Right hindlimb (tissue), 1 donor: ENCODE measurements around the gene JOSD1.

Experiments
- DNase-seq: peaks from one replicate; pipeline ENCODE4 v3.0.0-alpha.2; 2018

The JOSD1 gene

DNA sequence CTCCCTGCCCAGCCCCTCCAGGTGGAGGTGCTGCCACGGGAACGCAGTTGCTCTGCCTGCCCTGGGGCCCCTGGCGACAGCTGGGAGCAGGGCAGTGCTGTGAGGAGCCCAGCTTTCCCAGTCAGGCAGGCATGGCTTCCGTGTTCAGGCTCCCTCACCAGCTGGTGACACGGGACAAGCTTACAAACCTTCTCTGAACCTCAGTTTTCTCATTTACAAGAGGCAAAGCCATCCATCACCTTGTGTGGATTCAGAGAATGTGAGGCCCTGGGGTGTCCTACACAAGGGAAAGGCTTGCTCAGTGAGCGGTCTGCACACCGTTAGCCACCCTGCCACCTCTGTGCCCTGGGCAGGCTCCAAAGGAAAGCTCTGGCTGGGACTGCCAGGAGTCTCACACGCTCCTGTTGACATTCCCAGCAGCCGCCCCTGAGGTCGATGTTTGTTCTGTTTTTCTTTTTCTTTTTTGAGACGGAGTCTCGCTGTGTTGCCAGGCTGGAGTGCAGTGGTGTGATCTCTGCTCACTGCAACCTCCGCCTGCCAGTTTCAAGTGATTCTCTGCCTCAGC lies 31.6 kb upstream of the JOSD1 start:
- no peak for DNase-seq

- no peak for DNase-seq
Measured at GRCh38 chr22:38731703-38732161, 31.0 kb upstream of the JOSD1 start.

DNA sequence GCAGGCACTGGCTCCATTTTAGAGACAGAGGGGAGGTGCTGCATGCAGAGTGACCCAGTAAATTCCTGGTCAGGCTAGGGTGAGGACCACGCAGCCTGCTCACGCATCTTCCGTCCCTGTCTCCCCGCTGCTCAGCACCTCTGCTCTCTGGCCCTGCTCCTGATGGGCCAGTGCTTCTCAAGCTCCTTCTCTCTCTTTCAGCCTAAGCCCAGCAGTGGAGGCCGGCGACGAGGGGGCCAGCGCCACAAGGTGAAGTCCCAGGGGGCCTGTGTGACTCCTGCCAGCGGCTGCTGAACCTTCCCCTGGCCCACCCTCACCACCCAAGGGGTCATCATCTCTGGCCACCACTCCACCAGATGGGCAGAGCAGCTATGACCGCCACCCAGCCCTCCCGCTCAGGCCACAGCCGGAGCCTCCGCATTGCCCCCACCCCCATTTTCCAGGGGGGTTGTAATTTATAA lies 29.7 kb upstream of the JOSD1 start:
- DNase-seq, result no peak

DNA sequence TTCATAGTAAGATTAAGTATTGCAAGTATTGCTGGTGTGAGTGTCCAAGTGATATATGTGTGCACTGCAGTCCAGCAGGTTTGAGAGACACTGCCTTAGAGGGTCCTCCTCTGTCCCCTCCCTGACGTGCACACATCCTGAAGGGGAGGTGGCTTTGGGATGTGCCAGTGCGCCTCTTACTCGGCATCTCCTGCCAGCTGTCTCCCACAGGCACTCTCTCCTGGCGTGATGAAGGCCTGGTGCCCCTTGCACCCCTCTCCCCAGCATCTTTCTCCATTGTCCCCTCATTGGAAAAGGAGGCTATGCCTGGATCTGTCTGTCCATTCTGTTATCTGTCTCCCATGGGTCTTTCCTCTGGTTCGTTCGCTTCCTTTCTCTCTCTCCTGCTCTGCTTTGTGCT lies 29.2 kb upstream of the JOSD1 start:
- DNase-seq, result no peak

DNA sequence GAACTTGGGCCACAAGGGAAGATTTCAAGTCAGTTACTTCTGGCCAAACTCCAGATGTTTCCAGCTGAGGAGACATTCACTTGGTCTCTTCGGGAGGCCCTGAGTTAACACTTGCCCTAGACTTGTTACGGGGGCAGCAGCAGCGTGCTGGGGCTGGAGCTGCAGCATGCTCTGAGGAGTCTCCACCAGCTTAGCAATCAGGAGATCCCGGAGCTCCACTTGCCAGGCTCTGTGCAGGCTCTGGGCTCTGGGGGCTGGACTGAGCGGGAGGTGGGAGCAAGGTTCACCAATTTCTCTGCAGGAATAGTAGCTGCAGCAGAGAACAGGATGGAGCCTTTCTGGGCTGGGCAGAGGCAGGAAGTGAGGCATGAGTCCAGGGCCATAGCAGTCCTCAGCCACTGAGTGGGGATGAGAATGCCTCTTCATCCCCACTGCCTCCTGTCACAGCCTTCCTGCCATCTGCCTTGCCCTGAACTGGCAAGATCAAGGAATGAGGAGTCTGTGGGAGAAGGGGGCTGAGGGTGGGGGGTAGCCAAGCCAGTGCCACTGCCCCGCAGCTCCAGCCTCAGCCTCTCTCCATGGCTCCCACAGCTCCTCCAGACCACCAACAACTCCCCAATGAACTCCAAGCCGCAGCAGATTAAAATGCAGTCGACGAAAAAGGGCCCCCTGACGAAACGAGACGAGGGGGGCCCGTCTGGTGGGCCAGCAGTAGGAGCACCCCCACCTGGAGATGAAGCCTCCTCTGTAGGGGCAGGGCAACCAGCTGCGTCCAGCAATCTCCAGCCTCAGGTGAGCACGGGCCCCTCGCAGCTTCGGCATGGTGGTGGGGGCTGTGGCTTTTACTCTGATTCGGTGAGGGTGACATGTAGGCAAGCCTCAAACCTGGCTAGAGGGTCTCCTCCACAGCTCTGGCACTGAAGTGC lies 28.4 kb upstream of the JOSD1 start:
- no peak for DNase-seq

DNA sequence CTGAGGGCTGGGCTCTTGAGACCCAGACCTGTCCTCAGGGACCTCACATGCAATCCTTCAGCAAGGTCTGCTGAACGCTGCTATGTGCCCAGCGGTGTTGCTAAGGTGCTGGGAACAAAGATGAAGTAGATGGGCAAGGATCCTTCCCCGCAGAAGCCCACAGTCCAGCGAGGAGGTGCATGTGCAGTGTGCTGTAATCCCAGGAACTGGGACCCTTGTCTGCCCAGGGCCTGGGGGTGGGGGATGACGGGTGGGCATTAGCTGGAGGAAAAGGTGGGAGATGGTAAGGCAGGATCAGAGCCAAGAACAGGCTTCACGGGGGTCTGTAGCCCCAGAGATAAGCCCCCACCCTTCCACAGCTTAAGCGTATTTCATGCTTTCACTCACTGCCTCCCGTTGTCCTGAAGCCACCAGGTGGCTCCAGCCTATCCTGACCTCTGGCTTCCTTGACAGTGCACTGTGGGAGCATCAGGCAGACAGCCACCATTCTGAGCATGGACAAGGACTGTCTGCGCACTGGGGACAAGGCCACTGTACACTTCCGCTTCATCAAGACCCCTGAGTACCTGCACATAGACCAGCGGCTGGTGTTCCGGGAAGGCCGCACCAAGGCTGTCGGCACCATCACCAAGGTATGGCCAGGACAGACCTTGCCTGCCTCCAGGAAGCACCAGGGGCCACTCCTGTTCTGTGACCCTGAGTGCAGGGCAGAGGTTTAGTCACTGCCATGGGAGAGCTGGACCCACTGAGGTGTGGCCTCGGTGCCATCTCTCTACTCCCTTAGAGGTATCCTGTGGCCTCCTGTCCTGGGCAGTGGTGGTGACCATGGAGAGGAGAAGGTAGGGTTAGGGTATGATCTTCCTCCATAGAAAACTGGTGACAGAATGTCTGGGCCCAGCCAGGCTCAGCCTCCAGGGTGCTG lies 27.0 kb upstream of the JOSD1 start:
- no peak for DNase-seq

DNA sequence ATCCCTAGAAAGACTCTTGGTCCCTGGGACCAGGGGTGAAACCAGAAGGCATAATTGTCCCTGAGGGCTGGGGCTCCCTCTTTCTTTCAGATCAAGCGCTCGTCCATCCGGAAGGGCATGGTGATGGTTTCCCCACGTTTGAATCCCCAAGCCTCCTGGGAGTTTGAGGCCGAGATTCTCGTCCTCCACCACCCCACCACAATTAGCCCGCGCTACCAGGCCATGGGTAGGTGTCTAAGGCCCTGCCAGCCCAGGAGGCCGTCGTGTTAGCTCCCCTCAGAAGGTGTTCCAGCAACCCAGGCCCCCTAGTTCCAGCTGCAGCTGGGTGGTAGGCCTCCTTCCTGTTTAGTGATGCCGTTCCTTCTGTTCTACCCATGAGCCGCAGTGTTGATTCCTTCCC lies 26.4 kb upstream of the JOSD1 start:
- no peak for DNase-seq

GRCh38 chr22:38725900-38726655 lies 25.3 kb upstream of the JOSD1 start:
- DNase-seq, result no peak

- no peak for DNase-seq
Measured at GRCh38 chr22:38724926-38725571, 24.3 kb upstream of the JOSD1 start.

GRCh38 chr22:38724176-38724575 lies 23.4 kb upstream of the JOSD1 start:
- DNase-seq, result no peak

- DNase-seq, result no peak
Measured at GRCh38 chr22:38721551-38721950, 20.8 kb upstream of the JOSD1 start.

DNA sequence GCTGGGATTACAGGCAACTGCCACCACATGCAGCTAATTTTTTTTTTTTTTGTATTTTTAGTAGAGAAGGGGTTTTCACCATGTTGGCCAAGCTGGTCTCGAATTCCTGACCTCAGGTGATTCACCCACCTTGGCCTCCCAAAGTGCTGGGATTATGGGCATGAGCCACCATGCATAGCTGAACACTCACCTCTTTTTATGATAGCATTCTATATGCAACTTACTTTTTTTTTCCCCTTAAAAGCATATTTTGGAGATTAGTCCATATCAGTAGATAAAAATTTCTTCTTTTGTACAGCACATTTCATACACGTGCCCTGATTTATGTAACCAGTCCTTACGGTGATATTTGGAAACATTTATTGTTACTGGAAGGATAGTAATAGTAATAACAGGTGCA lies 19.6 kb upstream of the JOSD1 start:
- no peak for DNase-seq

GRCh38 chr22:38719196-38719595 lies 18.5 kb upstream of the JOSD1 start:
- no peak for DNase-seq

GRCh38 chr22:38718414-38718813 lies 17.7 kb upstream of the JOSD1 start:
- no peak for DNase-seq

GRCh38 chr22:38717244-38717643 lies 16.5 kb upstream of the JOSD1 start:
- DNase-seq, result no peak

DNA sequence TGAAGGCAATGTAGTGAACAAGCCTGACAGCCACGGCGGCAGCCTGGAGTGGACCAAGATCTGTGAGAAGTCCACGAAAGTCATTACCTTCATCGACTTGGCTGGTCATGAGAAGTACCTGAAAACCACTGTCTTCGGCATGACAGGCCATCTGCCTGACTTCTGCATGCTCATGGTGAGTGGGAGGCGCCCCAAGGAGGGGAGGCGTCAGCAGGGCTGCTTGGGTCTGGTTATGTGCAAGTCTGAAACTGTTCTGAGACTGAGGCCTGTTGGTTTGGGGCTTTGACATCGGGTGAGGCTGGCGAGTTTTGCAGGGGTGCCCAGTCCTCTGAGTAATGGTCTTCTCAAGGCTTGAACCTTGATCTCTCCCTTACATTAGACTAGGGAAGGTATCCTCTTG lies 16.1 kb upstream of the JOSD1 start:
- DNase-seq, result no peak

DNA sequence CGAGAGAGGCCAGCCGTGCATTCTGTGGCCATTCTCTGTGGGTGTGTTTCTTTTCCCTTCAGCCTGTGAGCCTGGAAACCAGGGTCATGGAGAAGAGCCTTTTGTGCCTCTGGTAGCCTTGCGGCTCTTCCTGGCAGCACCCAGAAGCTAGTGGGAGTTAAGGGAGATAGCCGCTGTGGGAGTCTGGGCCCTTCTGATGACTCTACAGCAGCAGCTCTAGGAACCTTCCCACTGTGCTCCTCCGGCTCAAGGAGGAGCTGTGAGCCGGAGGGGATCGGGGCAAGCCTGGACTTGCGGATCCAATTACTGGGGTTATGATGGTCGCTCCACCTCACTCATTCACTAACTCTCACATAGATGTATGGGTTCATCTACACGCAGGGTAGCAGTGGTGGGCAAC lies 15.5 kb upstream of the JOSD1 start:
- no peak for DNase-seq

GRCh38 chr22:38715852-38716251 lies 15.1 kb upstream of the JOSD1 start:
- DNase-seq, result no peak

GRCh38 chr22:38715176-38715764 lies 14.5 kb upstream of the JOSD1 start:
- DNase-seq, result no peak

- DNase-seq, result no peak
Measured at GRCh38 chr22:38713921-38714320, 13.2 kb upstream of the JOSD1 start.

- DNase-seq, result no peak
Measured at GRCh38 chr22:38712486-38713207, 11.9 kb upstream of the JOSD1 start.
